AG09319 (cell line): ENCODE results near the gene NSMCE1.

Experiments
- DNase-seq: peaks from one replicate; pipeline ENCODE4 v3.0.0-alpha.2; 2010; ENCODE audit warnings: low read depth; ENCODE audit errors: extremely low read depth
- TF ChIP-seq, protein P1 (sequence below): IDR thresholded peaks from 2 replicates; pipeline ENCODE4 v1.5.1; 2011; ENCODE audit warnings: low read depth, mild to moderate bottlenecking, inconsistent platforms, low read length, moderate library complexity

The NSMCE1 gene

DNA sequence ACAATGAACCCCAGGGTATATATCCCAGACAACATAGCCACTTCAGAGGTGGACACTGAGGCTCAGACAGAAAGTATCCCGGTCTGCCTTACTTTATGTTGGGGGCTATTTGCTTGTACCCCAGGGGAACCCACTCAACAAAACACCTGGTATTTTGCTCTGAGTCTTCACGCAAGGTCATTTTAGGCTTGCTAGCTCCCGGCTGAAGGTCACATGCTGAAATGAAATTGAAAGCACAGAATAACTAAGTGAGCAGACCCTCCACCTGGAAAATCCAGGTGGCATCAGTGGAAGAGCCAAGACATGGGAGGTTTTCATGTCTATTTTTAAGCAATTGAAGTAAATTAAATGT is 69.4 kb downstream of the NSMCE1 start:
- TF ChIP-seq, protein P1, sequence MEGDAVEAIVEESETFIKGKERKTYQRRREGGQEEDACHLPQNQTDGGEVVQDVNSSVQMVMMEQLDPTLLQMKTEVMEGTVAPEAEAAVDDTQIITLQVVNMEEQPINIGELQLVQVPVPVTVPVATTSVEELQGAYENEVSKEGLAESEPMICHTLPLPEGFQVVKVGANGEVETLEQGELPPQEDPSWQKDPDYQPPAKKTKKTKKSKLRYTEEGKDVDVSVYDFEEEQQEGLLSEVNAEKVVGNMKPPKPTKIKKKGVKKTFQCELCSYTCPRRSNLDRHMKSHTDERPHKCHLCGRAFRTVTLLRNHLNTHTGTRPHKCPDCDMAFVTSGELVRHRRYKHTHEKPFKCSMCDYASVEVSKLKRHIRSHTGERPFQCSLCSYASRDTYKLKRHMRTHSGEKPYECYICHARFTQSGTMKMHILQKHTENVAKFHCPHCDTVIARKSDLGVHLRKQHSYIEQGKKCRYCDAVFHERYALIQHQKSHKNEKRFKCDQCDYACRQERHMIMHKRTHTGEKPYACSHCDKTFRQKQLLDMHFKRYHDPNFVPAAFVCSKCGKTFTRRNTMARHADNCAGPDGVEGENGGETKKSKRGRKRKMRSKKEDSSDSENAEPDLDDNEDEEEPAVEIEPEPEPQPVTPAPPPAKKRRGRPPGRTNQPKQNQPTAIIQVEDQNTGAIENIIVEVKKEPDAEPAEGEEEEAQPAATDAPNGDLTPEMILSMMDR: no peak
- no peak for DNase-seq

DNA sequence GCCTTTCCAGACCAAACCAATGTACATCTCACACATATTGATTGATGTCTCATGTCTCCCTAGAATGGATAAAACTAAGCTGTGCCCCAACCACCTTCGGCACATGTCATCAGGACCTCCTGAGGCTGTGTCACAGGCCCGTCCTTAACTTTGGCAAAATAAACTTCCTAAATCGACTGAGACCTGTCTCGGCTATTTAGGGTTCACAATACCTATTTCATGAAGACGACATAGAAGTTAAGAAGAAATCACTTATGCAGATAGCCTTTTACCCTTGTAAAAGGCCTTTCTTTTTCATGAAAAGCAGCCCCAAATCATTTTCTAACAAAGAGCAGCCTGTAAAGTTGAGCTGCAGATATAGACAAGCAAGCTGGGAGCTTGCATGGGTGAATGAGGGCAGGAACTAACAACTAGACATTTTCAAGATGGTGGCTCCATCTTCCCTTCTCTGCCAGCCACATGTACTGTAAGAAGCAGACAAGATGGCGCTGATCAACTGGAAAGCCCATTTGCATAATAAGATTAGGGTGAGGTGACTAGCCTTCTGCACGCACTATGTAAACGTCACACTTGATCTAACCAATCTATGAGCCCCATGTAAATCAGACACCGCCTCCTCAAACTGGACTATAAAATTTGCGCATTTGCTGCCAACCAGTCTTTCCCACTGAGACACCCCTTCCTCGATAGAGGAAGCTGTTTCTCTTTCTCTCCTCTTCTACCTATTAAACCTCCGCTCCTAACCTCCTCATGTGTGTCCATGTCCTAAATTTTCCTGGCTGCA is 69.9 kb downstream of the NSMCE1 start:
- DNase-seq: no peak
- TF ChIP-seq, protein P1: no peak

DNA sequence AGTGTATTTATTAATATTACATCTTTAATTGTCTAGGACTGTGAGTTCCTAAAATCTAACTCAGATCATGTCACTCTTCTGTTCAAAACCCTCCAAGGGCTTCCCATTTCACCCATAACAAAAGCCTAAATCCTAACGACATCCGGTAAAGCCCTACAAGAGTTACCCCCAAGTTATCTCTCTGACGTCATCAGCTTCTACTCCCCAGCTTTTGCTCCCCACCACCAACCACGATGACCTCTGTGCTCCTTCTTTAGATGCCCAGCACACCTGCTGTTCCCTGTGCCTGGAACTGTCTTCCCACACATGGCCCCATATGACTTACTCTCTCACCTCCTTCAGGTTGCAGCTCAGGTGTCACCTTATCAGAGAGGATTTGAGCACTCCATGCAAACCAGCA is 71.6 kb downstream of the NSMCE1 start:
- TF ChIP-seq, protein P1: no peak
- no peak for DNase-seq

DNA sequence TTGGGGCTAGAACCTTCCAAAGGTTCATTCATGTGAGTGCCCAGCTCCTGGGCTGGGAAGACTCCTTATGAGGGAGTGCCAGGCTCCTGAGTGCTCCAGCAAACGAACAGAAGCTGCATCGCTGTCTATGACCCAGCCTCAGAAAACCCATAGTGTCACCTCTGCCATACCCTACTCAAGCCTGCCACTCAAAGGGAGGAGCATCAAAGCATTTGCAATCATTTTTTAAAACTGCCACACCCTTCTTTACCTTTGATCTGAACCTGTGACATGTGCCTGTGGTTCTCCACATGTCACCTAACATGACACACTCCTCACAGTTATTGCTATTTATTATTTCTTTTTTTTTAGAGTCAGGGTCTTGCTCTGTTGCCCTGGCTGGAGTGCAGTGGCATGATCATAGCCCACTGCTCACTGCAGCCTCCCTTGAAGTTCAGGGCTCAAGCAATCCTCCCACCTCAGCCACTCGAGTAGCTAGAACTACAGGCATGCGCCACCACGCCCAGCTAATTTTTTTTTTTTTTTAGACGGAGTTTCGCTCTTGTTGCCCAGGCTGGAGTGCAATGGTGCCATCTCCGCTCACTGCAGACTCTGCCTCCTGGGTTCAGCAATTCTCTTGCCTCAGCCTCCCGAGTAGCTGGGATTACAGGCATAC is 72.5 kb downstream of the NSMCE1 start:
- no peak for DNase-seq
- TF ChIP-seq, protein P1: no peak

DNA sequence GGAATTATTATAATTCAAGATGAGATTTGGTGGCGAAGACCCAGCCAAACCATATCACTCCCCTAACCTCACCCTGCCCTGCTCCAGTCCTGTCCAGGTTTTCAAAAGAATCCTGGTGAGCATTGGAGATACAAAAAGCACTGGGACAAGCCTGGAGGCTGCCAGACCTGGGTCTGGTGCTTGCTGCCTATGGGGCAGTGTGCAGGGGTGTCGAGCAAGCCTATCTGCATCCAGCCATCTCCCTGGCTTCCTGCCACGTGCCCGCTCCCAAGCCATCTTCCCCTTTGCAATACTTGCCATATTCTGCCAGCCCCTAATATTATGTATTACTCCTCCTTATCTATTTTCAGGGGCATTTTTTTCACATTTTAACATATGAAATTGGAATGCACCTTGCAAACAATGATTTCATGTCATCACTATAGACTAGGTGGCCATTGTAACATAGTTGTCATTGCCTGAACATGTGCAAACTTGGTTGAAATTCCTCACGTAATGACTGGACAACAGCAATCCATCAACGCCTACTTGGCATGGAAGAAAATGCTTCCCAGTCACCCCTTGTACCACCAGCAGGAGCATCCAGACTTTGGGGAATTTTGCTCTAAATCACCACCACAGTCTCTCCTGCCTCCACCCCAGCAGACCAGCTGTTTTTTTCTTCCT is 73.4 kb downstream of the NSMCE1 start:
- TF ChIP-seq, protein P1: no peak
- no peak for DNase-seq

DNA sequence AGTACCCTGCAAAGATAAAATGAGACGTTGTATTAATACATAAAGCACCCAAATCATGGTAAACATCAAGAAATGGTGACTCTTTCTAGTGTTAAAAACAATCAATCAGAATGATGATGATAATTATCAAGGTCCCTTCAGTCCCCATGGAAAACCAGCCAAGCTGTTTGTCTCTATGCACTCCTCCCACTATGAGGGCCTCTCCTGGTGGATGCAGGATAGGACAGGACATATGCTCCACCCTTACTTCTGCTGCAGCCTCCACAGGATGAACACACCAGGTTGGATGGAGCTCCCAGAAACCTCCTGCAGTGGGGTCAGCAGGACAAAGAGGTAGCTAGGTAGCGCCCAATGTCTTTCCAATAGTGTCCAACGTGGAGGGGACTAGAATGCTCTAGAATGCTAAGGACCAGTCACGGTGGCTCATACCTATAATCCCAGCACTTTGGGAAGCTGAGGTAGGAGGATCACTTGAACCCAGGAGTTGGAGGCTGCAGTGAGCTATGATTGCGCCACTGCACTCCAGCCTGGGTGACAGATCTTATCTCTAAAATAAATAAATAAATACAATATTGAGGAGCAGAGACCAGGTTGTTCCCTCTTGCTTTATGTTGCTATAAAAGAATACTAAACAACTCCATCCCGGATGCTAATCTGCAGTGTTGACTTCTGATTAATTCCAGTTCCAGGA is 75.1 kb downstream of the NSMCE1 start:
- no peak for DNase-seq
- TF ChIP-seq, protein P1: no peak
